Stimulated activated CD4-positive, alpha-beta T cell treated with anti-CD3 and anti-CD28 coated beads, Interleukin-4, amount 100 ng/mL, for 1 hour (primary cell): ENCODE measurements around the gene QRFP.

Experiments
- DNase-seq: peaks from one replicate; pipeline ENCODE4 v3.0.0-alpha.2; 2020

QRFP gene

DNA sequence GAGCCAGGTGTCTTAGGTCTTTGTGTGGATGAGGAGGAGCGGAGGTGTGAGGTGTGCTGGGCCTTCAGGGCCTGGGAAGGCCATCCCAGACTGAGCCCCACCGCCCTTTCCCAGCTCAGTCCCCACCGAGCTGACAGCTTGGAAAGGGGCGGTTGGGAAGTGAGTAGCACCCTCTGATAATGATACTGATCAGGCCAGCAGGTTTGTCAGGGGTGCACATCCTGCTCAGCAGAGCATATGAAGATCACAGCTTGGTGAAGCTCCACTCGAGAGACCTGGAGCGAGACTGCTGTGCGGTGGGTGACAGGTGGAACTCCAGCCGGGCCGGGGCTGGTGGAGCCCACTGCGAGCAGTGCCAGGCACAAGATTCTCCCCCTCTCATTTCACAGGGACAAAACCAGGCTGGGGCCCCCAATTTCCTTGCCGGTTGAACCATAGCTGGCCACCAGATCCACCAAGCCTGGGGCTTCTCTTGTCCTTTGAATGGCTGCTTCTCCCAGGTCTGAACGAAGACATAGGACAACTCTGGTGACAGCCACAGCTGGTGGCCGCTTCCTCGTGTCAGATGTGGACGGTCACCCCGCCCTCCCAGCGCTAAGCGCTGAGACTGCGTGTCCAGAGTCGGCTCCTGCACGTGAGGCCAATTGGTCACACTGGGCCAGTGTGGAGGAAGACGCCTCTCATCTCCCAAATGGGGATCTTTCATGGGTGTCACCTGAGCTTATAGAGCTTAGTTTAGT, 8.3 kb downstream of the QRFP start:
- no peak for DNase-seq

DNA sequence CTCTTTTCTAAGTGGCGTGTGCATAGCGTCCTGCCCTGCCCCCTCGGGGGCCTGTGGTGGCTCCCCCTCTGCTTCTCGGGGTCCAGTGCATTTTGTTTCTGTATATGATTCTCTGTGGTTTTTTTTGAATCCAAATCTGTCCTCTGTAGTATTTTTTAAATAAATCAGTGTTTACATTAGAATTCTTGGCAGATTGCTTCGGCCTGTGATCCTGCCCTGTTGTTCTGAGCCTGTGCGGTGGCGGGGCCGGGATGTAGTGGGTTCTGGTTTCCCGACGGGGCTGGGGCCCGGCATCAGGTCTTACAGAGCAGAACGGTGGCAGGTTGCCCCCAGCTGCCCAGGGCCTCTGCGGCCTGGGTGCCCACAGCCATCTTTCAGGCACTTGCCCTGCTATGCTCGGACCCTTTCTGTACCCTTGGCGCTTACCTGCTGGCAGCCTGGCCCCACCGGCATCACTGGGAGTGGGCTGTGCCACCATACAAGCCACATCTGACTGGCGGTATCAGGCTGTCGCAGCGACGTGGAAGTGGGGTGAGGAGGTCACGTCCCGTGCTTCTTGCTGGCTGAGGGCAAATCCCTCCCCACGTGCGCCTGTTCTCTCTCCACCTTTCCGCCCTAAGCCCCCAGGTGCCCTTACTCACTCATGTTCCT, 9.0 kb downstream of the QRFP start:
- DNase-seq: no peak

DNA sequence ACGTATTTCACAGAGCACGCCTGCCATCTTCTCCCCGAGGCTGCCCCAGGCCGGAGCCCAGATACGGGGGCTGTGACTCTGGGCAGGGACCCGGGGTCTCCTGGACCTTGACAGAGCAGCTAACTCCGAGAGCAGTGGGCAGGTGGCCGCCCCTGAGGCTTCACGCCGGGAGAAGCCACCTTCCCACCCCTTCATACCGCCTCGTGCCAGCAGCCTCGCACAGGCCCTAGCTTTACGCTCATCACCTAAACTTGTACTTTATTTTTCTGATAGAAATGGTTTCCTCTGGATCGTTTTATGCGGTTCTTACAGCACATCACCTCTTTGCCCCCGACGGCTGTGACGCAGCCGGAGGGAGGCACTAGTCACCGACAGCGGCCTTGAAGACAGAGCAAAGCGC, 9.6 kb downstream of the QRFP start:
- DNase-seq: no peak

DNA sequence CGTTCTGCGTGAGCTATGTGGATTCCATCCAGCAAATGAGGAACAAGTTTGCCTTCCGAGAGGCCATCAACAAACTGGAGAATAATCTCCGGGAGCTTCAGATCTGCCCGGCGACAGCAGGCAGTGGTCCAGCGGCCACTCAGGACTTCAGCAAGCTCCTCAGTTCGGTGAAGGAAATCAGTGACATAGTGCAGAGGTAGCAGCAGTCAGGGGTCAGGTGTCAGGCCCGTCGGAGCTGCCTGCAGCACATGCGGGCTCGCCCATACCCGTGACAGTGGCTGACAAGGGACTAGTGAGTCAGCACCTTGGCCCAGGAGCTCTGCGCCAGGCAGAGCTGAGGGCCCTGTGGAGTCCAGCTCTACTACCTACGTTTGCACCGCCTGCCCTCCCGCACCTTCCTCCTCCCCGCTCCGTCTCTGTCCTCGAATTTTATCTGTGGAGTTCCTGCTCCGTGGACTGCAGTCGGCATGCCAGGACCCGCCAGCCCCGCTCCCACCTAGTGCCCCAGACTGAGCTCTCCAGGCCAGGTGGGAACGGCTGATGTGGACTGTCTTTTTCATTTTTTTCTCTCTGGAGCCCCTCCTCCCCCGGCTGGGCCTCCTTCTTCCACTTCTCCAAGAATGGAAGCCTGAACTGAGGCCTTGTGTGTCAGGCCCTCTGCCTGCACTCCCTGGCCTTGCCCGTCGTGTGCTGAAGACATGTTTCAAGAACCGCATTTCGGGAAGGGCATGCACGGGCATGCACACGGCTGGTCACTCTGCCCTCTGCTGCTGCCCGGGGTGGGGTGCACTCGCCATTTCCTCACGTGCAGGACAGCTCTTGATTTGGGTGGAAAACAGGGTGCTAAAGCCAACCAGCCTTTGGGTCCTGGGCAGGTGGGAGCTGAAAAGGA, 10.9 kb downstream of the QRFP start:
- no peak for DNase-seq

DNA sequence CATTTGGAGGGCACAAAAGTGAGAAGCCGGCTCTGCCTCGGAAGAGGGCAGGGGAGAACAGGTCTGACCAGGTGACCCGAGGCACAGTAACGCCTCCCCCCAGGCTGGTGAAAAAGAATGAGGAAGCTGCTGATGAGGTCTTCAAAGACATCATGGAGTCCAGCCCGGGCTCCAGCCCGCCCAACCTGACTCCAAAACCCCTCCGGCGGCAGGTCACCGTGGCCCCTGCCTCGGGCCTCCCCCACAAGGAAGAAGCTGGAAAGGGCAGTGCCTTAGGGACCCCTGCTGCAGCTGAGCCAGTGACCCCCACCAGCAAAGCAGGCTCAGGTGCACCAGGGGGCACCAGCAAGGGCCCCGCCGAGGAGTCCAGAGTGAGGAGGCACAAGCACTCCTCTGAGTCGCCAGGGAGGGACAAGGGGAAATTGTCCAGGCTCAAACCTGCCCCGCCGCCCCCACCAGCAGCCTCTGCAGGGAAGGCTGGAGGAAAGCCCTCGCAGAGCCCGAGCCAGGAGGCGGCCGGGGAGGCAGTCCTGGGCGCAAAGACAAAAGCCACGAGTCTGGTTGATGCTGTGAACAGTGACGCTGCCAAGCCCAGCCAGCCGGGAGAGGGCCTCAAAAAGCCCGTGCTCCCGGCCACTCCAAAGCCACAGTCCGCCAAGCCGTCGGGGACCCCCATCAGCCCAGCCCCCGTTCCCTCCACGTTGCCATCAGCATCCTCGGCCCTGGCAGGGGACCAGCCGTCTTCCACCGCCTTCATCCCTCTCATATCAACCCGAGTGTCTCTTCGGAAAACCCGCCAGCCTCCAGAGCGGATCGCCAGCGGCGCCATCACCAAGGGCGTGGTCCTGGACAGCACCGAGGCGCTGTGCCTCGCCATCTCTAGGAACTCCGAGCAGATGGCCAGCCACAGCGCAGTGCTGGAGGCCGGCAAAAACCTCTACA, 11.8 kb downstream of the QRFP start:
- DNase-seq: no peak

DNA sequence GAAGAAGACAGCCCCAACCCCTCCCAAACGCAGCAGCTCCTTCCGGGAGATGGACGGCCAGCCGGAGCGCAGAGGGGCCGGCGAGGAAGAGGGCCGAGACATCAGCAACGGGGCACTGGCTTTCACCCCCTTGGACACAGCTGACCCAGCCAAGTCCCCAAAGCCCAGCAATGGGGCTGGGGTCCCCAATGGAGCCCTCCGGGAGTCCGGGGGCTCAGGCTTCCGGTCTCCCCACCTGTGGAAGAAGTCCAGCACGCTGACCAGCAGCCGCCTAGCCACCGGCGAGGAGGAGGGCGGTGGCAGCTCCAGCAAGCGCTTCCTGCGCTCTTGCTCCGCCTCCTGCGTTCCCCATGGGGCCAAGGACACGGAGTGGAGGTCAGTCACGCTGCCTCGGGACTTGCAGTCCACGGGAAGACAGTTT, 12.5 kb downstream of the QRFP start:
- DNase-seq: no peak

DNA sequence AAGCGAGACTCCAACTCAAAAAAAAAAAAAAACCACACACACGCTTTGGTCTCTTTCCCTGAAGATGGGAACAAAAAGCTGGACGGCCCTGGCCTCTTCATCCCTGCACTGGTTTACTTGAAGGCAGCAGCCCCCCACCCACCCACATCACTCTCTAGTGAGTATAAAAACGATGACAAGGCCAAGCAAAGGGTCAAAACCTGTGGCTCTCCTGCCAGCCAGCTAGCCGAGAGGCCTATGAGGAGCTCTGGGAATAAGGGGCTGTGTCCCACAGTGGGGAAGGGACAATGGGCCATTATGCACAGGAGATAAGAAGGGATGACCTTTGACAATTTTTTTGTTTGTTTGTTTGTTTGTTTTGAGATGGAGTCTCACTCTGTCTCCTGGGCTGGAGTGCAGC, 13.1 kb downstream of the QRFP start:
- no peak for DNase-seq

DNA sequence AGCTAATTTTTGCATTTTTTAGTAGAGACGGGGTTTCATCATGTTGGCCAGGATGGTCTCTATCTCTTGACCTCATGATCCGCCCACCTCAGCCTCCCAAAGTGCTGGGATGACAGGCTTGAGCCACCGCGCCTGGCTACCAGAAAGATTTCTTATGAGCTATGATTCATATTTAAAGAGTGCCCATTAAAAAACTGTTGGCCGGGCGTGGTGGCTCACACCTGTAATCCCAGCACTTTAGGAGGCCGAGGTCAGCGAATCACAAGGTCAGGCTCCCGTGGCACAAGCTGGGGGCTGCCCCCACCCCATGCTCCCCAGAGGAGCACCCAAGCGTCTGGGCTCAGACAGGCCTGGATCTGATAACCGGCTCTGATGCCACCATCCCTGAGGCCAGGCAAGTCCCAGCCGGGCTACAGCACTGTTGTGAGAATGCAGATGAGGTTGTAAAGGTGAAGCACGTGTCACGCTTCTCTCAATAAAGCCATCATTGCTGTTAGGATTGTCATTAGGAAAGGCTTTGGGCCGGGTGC, 13.9 kb downstream of the QRFP start:
- no peak for DNase-seq

DNA sequence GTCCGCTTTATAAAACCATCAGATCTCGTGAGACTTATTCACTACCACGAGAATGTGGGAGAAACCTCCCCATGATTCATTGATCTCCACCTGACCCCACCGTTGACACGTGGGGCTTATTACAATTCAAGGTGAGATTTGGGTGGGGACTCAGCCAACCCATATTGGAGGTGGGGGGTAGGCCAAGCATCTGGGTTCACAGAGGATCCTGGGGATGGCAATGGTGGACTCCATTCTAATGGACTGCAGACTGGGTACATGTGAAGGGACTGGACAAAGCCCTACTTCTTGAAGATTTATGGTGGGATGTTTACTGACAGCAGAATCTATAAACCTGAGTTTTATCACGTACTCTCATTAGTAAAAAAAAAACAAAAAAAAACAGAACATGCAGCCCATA, 15.1 kb downstream of the QRFP start:
- DNase-seq: no peak

DNA sequence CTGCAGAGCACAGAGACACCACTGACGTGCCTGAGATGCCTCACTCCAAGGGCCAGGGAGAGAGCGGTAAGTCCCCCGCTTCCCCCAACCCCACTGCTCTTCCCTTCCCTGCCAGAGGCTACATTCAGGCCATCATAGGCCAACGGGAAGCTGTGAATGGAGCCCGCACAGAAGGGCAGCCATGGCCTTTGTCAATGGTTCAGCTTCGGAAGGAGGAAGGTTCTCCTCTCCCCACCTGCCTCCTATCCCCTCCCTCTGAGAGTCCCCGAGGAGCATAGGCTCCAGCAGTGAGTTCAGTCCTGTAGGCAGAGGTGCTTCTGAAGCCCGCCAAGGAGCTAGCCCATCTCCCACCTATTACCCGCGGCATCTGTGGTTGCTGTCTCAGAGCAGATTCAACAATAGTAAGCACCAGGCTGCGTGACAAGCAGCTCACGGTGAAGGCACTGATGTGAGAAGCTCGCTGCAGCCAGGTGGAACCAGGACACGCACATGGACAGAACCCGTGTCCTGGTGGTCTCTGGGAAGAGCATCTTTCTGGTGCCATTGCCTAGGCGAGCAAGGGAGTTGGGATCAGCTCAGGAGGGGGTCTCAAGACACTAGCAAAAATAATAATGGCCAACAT, 15.9 kb downstream of the QRFP start:
- no peak for DNase-seq

DNA sequence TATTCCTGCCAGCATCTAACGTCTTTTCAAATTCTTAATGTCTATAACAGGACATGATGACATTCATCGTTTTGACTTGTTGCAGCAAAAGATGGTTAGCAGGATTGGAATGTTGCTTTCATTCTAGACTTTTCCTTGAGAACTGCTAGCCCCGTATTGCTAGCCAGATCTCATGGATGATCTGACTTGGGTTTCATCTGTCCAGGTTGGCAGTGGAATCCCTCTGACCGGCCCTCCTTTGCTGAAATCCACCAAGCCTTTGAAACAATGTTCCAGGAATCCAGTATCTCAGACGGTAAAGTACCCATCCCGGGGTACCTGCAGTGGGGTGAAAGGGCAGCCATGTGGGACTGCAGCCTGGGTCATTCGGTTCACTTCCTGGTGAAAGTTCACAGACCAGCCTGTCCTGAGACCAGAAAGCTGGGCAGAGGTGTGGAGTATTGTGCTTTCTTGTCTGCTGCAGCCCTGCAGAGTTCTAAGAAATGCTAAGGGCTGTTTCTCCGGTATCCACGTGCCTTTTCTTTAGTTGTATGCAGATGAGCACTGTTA, 16.7 kb downstream of the QRFP start:
- no peak for DNase-seq

DNA sequence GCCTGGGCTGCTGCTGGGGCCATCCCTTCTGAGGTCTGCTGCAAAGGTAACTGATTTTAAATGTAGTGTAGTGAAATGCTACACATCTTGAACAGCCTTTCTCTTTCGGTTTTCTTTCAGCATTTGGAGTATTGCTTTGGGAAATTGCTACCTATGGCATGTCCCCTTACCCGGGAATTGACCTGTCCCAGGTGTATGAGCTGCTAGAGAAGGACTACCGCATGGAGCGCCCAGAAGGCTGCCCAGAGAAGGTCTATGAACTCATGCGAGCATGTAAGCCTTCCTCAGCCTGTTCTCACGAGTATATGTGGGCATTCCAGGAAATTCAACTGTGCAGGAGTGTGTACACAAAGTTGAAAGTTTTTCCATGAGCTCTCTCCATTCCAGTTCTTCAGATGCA, 18.3 kb downstream of the QRFP start:
- DNase-seq: no peak

DNA sequence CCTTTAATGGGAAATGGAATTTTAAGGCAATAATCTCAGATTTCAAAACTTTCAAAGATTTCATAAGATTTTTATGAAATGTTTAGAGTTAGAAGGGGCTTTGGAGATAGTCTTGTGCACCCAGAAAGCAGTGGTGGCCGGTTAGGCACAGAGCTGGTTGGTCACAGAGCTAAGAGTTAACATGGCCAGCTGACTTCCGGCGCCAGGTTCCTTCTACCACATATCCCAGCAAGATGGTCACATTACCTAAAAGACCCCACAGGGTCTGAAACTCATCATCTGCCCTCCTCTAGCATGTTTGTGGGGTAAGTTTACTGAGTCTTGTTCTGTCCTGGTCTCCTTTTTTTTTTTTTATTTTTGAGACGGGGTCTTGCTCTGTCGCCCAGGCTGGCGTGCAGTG, 19.3 kb downstream of the QRFP start:
- no peak for DNase-seq

DNA sequence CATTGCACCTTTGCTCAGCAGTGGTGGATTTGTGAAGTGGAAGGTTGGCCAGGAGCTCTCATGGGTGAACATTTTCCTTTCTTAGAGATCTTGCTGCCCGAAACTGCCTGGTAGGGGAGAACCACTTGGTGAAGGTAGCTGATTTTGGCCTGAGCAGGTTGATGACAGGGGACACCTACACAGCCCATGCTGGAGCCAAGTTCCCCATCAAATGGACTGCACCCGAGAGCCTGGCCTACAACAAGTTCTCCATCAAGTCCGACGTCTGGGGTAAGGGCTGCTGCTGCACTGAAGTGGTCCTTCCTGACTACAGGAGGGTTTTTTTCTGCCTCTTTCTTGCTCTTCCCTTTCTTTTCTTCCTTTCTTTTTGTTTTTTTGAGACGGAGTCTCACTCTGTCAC, 21.8 kb downstream of the QRFP start:
- DNase-seq: no peak

DNA sequence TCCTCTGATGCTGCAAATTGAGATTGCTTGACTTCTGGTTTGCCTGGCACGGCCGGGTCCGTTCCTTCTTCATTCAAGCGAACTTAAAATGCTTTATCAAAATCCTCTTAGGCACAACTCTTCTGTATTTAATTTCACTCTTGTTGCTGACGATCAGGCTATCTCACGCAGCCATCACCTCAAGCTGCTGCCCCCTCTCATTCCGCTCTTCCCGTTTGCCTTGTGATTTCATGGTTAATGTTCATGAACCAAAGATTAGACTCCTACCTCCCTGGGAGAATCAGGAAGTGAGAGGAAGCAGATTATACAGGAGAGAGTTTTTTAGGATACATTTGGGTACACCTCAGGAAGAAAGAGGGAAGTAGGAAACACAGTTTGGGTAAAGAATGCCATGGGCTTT, 22.6 kb downstream of the QRFP start:
- no peak for DNase-seq

DNA sequence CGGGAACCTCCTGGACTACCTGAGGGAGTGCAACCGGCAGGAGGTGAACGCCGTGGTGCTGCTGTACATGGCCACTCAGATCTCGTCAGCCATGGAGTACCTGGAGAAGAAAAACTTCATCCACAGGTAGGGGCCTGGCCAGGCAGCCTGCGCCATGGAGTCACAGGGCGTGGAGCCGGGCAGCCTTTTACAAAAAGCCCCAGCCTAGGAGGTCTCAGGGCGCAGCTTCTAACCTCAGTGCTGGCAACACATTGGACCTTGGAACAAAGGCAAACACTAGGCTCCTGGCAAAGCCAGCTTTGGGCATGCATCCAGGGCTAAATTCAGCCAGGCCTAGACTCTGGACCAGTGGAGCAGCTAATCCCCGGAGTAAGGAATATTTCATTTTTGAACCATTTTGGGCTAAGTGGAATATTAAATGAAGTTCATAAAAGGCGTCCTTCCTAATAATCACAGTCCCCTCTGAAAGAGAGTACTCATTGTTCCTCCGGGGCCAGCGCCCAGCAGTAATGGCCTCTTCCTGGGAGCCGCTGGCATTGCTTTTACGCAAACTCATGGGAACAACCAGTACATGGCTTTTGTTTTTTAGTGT, 23.6 kb downstream of the QRFP start:
- no peak for DNase-seq

DNA sequence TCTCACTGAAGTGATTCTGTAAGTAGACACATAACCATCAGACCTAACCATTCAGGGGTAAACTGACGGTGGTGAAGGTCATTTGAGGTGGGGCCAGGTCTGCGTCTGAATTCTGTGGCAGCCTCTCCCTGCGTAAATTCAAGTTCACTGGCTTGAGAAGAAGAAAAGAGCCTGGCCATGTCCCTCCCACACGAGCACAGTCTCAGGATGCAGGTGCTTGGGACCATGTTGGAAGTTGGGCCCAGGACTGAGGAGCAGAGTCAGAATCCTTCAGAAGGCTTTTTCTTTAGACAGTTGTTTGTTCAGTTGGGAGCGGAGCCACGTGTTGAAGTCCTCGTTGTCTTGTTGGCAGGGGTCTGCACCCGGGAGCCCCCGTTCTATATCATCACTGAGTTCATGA, 24.1 kb downstream of the QRFP start:
- no peak for DNase-seq

DNA sequence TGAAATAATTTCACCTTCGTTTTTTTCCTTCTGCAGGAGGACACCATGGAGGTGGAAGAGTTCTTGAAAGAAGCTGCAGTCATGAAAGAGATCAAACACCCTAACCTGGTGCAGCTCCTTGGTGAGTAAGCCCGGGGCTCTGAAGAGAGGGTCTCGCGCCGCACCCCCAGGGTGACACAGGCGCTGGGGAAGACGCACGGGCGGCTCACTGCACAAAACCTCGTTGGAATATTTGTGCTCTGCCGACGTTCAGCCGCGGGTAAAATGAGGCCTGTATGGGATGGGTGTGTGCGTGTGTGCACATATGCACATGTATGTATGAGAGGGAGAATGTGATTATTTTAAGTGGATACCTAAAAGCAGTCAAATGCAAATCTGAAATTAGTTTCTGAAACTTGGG, 24.5 kb downstream of the QRFP start:
- no peak for DNase-seq

DNA sequence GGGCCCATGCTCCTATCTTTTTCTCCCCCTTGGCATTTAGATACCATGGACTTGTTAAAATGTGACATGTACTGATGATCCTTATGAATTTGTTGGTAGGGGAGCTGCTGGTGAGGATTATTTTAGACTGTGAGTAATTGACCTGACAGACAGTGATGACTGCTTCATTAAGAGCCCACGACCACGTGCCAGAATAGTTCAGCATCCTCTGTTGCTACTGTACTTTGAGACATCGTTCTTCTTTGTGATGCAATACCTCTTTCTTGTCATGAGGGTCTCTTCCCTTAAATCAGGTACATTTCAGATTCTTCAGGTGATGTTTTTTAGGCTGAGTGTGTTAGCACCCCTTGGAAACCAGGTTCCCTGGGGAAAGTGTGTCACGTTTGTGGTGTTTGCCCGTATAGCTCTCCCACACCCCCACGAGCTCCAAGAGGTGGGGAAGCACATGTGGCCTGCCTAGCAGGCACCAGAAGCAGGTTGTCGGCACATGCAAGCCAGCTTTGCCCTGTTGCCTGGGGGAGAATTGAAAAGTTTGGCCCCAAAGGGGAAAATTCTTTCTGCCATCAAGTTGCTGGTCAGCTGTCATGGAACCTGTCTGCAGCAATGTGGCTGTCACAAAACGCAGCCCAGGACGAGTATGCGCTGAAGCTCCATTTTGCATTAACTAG, 25.1 kb downstream of the QRFP start:
- DNase-seq: no peak

DNA sequence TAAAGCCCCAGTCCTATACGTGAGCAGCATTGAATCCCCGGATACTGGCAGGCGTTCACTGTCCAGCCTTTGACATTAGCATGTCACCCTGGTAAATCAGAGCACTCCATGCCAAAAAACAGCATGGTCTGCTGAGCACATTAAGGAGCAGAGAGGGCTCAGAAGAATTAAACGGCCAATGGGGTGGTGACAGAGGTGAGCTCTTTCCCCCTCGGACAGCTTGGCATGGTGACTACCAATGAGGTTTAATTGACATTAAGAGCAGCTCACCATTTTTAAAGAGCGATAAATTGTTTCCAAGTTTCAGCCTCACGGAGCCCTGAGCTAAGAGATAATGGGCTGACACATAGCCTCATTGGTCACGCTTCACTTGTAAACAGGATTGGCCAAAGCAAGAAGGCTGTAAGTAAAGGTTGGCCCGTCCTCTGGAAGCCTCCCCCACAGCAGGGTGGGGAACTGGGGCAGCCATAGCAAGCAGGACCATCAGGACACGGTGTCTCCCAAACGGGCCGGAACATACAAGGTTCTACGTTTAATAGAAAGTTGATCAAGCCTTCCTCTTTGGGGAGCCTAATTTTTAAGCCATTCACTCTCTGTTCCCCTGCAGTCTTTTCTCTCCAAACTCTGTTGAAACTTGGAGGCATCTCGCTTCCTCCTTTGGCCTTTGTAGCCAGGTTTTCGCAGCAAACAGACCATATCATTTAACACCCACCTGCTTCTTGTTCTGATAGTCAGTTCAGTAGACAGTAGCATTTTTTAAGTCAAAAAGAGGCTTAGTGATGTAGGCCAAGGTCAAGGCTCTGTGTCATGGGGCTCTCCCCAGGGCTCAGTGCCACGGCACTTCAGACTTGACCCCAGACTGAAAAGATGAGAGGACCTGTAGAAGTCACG, 25.9 kb downstream of the QRFP start:
- no peak for DNase-seq
